ENCODE measurements around the gene TERT.

- TF ChIP-seq EZH2 (IDR thresholded peaks at IDR 0.05; ENCODE audit: borderline replicate concordance, low read depth, low read length, severe bottlenecking) = no peak
- no peak for TF ChIP-seq CTCF (IDR thresholded peaks at IDR 0.05; ENCODE audit: borderline replicate concordance, extremely low read depth, low read length, poor library complexity, severe bottlenecking)
These were observed 45.2 kb downstream of the TERT start for GRCh38 chr5:1249366-1250280.
